H1 (cell line): ENCODE measurements around the gene FNDC10. TPM values are rescaled to one million over a fixed set of nuclear protein-coding genes. Genes with fewer than 3 reads are reported as not detected.

Experiments used
- CHD2 ChIP-seq: IDR thresholded peaks from 2 replicates; pipeline ENCODE4 v1.6.1; 2012; ENCODE audit warnings: low read length, improper control_type of control experiment
- JUN ChIP-seq: IDR thresholded peaks from 2 replicates; pipeline ENCODE4 v1.6.1; 2011; ENCODE audit warnings: low read depth, mild to moderate bottlenecking, improper control_type of control experiment, low read length
- POLR2A ChIP-seq, 2 experiments: IDR thresholded peaks; 1 replicate in 1 of 2; 2 replicates in 1 of 2; pipeline ENCODE4 v1.6.1; 2011; ENCODE audit warnings: low read depth in 2 of 2, low read length in 2 of 2, mild to moderate bottlenecking in 2 of 2; ENCODE audit errors: control extremely low read depth in 1 of 2
- SAP30 ChIP-seq: fragments of 300-600 bp; sonication (generic); IDR thresholded peaks from 2 replicates; pipeline ENCODE4 v1.7.1; 2012; ENCODE audit warnings: low read length, moderate library complexity, mild to moderate bottlenecking, inconsistent platforms; ENCODE audit not compliant: insufficient read depth, insufficient replicate concordance
- SP4 ChIP-seq: IDR thresholded peaks from 2 replicates; pipeline ENCODE4 v1.6.1; 2012; ENCODE audit warnings: low read length, inconsistent platforms
- SRF ChIP-seq: IDR thresholded peaks from 2 replicates; pipeline ENCODE4 v1.6.1; 2011; ENCODE audit warnings: mild to moderate bottlenecking, low read depth, low read length, moderate library complexity
- polyA plus RNA-seq, 7 experiments: library from polyadenylated mRNA; depleted of rRNA in 3 of 7; stranded (reverse) in 5 of 7; unstranded in 2 of 7; fragments of >200 nt in 5 of 7; fragments of 200-250 nt in 2 of 7; gene quantifications; 1 replicate in 5 of 7; 2 replicates in 1 of 7; 4 replicates in 1 of 7; pipeline versions ENCODE4 v1.2.1 to v1.2.3, GENCODE V29; 2011 to 2013; ENCODE audit warnings: missing spikeins in 2 of 7, mixed read lengths in 2 of 7
- total RNA-seq: library from RNA; stranded (reverse); fragmentation: NEBNext Ultra II Directional; extraction: Animal tissue kit (Norgen Biotek cat#: 25700); gene quantifications from 2 replicates; pipeline ENCODE4 v1.2.1, GENCODE V29; 2021

The FNDC10 gene
- total and polyA plus RNA-seq, 2 of the 8 experiments (the other 6 are each of a cell fraction or from before 2014, with no cell fraction given): 19.0 to 21.8 TPM

- TF ChIP-seq CHD2 (no peak), SRF (no peak), JUN (no peak), SAP30 (no peak), POLR2A (IDR thresholded peaks at IDR 0.05; ENCODE audit: control extremely low read depth in 1 of 2, low read depth in 2 of 2, low read length in 2 of 2) (no peak), SP4 (no peak)
Measured at GRCh38 chr1:1610796-1611195, 10.9 kb upstream of the FNDC10 start (continued).
